ENCODE results near the gene DIPK1C. TPM values are rescaled to one million over a fixed set of nuclear protein-coding genes. Genes with fewer than 3 reads are reported as not detected.

The DIPK1C gene
- total RNA-seq, 1 experiment from 2014 or later, result not detected

DNA sequence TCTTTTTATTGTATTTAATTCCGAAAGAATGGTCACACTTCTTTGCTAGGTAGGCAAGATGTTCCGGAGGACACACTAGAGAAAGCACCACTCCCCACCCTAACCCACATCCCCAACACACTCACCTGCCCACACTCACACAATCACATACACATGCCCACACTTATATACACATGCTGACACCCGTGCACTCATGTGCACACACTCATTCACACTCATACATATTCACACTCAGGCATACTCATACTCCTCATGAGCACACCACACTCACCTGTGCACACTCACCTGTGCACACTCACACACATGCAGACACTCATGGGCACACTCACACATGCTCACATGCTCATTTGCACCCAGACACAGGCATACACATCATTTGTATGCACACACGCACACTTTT lies 21.4 kb downstream of the DIPK1C start:
- CTCF ChIA-PET, result no interaction called here

DNA sequence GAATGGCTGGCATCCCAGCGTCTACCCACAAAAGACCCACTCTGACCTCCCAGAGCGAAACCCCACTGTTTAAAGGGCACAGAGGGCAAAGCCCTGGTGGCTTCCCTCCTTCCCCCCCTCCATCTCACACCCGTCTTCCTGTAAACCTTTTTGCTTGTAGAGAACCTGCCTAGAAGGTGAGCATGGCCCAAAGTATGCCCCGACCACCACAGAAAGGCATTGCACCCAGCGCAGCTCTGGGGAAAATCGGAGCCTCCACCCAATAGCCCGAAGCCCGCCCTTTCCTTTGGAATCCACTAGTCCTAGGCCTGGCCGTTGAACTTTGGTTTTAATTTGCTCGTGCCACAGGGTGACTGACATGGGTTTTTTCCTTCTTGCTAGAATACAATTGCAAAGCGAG lies 22.6 kb downstream of the DIPK1C start:
- Histone ChIP-seq H3K27ac (no peak overlapping the region), H3K36me3 (ENCODE audit: low read depth) (no peaks in the 10 kb centered on the region), H2AFZ (no peak overlapping the region), H3K9me2 (ENCODE audit: insufficient read depth) (no peaks in the 10 kb centered on the region), H4K20me1 (ENCODE audit: insufficient read depth) (no peaks in the 10 kb centered on the region), H3K4me3 (no peak overlapping the region), H3K4me1 (replicated peaks; ENCODE audit: insufficient read depth) (no peaks in the 10 kb centered on the region), H3K79me2 (ENCODE audit: low read depth) (no peaks in the 10 kb centered on the region), H3K27me3 (ENCODE audit: insufficient read depth, low read depth) (peaks cover 99% of the 10 kb centered on the region), H3K9me3 (ENCODE audit: insufficient read depth, low read depth) (no peaks in the 10 kb centered on the region), H3K4me2 (no peak overlapping the region), H3F3A (ENCODE audit: insufficient read depth, low read depth) (no peaks in the 10 kb centered on the region)
- CTCF ChIA-PET, result no interaction called here
- intact Hi-C loops (cut with micrococcal nuclease; ENCODE audit: unreplicated experiment), result no loop called here
- no TSS peak for BruUV-seq (replicated peaks)
- no peak for DNase-seq
- no peak for TF ChIP-seq EZH2 (IDR thresholded peaks at IDR 0.05; ENCODE audit: low read depth)
- TF ChIP-seq, protein P1, sequence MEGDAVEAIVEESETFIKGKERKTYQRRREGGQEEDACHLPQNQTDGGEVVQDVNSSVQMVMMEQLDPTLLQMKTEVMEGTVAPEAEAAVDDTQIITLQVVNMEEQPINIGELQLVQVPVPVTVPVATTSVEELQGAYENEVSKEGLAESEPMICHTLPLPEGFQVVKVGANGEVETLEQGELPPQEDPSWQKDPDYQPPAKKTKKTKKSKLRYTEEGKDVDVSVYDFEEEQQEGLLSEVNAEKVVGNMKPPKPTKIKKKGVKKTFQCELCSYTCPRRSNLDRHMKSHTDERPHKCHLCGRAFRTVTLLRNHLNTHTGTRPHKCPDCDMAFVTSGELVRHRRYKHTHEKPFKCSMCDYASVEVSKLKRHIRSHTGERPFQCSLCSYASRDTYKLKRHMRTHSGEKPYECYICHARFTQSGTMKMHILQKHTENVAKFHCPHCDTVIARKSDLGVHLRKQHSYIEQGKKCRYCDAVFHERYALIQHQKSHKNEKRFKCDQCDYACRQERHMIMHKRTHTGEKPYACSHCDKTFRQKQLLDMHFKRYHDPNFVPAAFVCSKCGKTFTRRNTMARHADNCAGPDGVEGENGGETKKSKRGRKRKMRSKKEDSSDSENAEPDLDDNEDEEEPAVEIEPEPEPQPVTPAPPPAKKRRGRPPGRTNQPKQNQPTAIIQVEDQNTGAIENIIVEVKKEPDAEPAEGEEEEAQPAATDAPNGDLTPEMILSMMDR (conservative IDR thresholded peaks at IDR 0.05), result no peak
- POLR2A ChIA-PET (ENCODE audit: unreplicated experiment), result no interaction called here

More for the DNA sequence above, 21.4 kb downstream of the DIPK1C start:
- intact Hi-C loops (cut with micrococcal nuclease; ENCODE audit: unreplicated experiment), result no loop called here
- POLR2A ChIA-PET (ENCODE audit: unreplicated experiment), result no interaction called here
- Histone ChIP-seq H3K27me3 (ENCODE audit: insufficient read depth, low read depth) (peaks cover 96% of the 10 kb centered on the region), H4K20me1 (ENCODE audit: insufficient read depth) (no peaks in the 10 kb centered on the region), H3K9me3 (ENCODE audit: insufficient read depth, low read depth) (no peaks in the 10 kb centered on the region), H3K4me1 (replicated peaks; ENCODE audit: insufficient read depth) (no peaks in the 10 kb centered on the region), H3F3A (ENCODE audit: insufficient read depth, low read depth) (no peaks in the 10 kb centered on the region), H3K79me2 (ENCODE audit: low read depth) (no peaks in the 10 kb centered on the region), H3K4me3 (no peak overlapping the region), H2AFZ (no peak overlapping the region), H3K9me2 (ENCODE audit: insufficient read depth) (no peaks in the 10 kb centered on the region), H3K27ac (no peak overlapping the region), H3K36me3 (ENCODE audit: low read depth) (no peaks in the 10 kb centered on the region), H3K4me2 (no peak overlapping the region)
- no peak for DNase-seq
- TF ChIP-seq, protein P1 (conservative IDR thresholded peaks at IDR 0.05), result no peak
- TF ChIP-seq EZH2 (IDR thresholded peaks at IDR 0.05; ENCODE audit: low read depth), result no peak
- no TSS peak for BruUV-seq (replicated peaks)

DNA sequence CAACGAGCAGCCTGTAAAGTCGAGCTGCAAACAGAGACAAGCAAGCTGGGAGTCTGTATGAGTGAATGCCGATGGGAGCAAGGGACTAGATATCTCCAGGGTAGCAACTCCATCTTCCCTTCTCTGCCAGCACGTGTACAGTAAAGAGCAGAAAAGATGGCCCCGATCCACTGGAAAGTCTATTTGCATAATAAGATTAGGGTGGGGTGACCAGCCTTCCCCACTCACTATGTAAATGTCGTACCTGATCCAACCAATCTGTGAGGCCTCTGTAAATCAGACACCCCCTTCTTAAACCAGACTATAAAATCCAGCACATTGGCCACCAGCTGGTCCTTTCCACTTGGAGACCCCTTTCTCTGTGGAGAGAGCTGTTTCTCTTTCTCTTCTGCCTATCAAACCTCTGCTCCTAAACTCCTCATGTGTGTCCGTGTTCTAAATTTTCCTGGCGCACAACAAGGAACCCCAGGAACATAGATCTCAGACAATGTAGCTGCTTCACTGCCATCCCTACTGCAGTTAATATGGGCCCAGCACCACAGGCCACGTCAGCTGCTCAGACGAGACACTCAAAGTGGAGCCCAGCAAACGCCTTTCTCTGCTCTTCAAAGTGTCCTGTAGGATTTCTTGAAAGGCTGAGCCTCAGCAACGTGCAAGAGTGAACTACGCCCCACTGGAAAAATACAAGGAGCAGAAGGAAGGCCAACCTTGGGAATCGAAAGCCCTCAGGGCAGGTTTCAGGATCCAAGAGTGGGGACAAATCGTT lies 26.1 kb downstream of the DIPK1C start:
- H3K4me2 ChIP-seq, result no peak overlapping the region
- BruUV-seq (replicated peaks), result no TSS peak
- H3K4me1 ChIP-seq (replicated peaks; ENCODE audit: insufficient read depth), result no peaks in the 10 kb centered on the region
- ChIA-PET POLR2A (ENCODE audit: unreplicated experiment) (no interaction called here), CTCF (no interaction called here)
- H3F3A ChIP-seq (ENCODE audit: insufficient read depth, low read depth), result no peaks in the 10 kb centered on the region
- no peaks in the 10 kb centered on the region; the same call in 1 of the 2 replicates for H3K9me3 ChIP-seq (ENCODE audit: insufficient read depth, low read depth)
- H3K27me3 ChIP-seq (ENCODE audit: insufficient read depth, low read depth), result peaks cover 100% of the 10 kb centered on the region
- H4K20me1 ChIP-seq (ENCODE audit: insufficient read depth), result no peaks in the 10 kb centered on the region
- intact Hi-C loops (cut with micrococcal nuclease; ENCODE audit: unreplicated experiment), result no loop called here
- DNase-seq, result no peak
- H3K27ac ChIP-seq, result no peak overlapping the region
- H3K4me3 ChIP-seq, result no peak overlapping the region
- no peaks in the 10 kb centered on the region for H3K79me2 ChIP-seq (ENCODE audit: low read depth)
- TF ChIP-seq EZH2 (IDR thresholded peaks at IDR 0.05; ENCODE audit: low read depth), result no peak
- TF ChIP-seq, protein P1 (conservative IDR thresholded peaks at IDR 0.05), result no peak
- no peaks in the 10 kb centered on the region for H3K9me2 ChIP-seq (ENCODE audit: insufficient read depth)
- no peak overlapping the region for H2AFZ ChIP-seq
- H3K36me3 ChIP-seq (ENCODE audit: low read depth), result no peaks in the 10 kb centered on the region
